GM18507 (cell line): Measurements from ENCODE around the gene SGF29.
"Not testable (repeated sequence)": the region's sequence is repeated elsewhere in the genome, so short reads cannot be mapped to it uniquely, and the experiment has no call there.

Experiments used
- DNase-seq: peaks from one replicate; pipeline ENCODE4 v3.0.0; 2011; ENCODE audit warnings: low read depth; ENCODE audit not compliant: insufficient read length; ENCODE audit errors: extremely low spot score
- FAIRE-seq: peaks from 2 replicates; lab custom pipeline; 2011; peaks lifted over from hg19 to GRCh38; lab: Jason Lieb, UNC

SGF29 gene

DNA sequence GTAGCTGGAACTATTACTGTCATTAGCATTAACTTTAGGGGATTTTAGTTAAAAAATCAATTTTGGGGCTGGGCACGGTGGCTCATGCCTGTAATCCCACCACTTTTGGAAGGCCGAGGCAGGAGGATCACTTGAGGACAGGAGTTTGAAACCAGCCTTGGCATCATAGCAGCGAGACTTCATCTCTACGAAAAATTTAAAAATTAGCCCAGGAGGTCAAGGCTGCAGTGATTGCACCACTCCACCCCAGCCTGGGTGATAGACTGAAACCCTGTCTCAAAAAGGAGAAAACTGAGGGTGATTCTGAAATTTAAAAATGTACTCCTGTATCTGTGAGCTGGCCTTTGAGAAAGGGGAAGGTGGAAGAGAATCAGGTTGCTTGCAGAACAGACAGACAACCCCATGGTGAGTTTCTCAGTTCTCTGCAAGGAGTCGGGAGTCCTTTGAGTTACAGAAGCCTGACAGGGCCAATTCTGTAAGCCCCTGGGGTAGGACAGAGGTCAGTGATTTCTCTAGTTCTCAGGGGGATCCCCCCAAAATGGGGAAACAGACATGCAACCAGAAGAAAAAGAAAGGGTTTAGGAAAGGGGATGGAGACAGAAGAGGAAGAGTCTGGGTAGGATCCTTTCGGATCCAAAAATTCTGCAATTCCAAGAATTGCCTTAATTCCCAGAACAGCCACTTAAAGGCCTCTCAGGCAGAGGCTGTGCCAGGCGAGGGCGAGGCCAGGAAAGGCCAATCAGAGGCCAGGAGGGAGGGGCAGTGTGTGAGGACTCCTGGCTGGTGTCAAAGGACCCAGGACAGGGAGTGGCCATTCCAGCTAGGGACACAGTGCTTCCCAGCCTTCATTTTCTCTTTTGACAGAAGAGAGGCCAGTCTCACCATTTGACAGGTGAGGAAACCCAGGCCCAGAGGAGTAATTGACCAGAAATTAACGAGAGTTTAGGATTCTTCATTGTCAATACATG is 21.7 kb upstream of the SGF29 start:
- FAIRE-seq (no peak), DNase-seq (no peak)

DNA sequence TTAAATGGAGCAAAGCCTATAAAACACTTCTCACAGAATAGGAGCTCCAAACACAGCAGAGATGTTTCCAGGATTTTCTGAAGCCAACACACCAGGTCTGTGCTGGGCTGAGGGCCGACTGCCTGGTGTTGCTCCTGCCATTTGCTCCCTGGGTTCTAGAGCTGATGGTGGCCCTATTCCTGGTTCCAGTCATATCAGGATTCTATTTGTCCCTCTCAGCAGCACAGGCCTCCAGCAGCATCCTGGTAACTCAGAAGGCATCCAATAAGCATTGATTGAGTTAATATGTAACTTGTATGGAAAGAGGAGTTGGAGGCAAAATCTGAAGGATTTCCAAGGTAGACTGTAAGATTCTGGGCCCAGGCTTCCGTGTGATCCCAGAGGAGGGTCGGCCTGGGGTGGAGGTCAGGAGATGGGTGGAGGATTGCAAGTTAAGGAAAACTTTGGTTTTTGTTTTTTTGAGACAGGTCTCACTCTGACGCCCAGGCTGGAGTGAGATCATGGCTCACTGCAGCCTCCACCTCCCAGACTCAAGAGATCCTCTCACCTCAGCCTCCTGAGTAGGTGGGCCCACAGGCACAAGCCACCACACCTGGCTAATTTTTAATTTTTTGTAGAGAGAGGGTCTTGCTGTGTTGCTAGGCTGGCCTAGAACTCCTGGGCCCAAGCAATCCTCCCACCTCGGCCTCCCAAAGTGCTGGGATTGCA is 20.6 kb upstream of the SGF29 start:
- no peak for FAIRE-seq

DNA sequence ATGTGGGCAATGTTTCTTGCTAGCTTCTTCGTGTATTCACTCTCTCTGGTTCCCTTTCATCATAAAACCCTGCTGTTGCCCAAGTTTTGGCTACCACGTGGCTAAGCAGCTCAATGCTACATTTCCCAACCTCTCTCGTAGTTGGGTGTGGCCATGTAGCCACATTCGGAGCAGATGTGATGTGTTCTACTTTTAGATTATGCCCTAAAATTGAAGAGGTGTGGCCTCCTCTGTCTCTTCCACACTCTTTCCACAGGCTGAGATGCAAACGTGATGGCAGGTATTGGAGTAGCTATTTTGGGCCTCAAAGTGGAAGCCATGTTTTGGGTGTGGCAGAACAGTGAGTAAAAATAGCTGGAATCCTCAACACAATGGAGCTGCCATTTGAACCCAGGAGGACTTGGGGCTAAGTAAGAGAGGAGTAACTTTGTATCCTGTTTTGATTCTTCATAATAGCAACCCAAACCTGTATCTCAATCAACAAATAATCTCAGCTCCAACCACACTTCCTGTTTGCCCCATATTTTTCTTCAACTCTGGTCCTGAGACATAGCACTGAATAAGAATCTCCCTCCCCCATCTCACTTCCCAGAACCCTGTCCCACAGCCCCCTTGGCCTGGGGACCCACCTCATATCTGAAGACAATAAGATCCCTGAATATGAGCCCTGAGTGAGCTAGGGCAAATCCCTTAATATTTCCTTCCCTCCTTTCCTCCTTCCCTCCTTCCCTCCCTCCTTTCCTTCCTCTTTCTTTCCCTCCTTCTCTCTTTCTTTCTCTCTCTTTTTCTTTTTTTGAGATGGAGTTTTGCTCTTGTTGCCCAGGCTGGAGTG is 19.0 kb upstream of the SGF29 start:
- FAIRE-seq (no peak), DNase-seq (no peak)

More for the DNA sequence above, 20.6 kb upstream of the SGF29 start:
- no peak for DNase-seq

DNA sequence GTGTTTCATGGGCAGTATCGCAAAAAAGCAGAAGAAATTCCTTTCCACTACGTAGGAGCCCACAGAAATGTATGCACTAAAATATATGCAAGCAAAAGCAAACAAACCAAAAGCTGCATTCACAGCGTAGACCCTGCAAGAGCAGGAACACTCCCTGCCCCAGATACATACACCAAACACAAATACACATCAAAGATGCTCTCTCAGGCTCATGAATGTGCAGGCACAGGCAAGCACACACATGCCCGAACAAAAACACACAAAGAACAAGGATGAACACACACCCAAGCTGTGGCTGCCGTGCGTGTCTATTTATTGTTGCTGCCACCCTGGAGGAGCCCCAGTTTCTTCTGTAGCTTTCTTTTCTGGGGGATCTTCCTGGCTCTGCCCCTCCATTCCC is 16.6 kb upstream of the SGF29 start:
- no peak for FAIRE-seq
- no peak for DNase-seq

DNA sequence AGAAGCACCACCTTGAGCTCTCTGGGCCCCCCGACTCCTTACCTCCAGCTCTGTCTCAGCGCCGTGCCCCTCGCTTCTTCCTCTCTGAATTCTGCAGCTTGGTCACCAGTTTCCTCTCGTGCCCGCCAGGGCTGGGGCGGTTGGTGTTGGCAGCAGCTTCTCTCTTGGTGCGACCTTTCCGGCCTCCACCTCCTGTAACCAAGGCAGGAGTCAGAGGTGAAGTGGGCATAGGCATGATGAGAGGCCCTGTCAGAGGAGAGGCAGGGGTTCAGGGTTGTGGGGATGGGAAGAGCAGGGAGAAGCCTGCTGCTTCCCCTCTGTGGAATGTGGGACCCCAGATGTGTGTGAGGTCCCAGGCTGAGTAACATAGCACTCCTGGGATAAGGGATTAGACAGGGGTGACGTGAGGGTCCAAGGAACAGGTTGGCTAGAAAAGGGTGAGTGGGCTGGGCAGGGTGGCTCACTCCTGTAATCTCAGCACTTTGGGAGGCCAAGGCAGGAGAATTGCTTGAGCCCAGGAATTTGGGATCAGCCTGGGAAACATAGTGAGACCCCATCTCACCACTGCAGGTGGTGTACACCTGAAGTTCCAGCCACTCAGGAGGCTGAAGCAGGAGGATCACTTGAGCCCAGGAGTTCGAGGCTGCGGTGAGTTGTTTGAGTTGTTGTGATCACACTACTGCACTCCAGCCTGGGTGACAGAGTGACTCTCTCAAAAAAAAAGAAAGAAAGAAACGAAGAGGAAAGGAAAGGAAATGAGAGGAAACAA is 15.6 kb upstream of the SGF29 start:
- FAIRE-seq (no peak), DNase-seq (no peak)

DNA sequence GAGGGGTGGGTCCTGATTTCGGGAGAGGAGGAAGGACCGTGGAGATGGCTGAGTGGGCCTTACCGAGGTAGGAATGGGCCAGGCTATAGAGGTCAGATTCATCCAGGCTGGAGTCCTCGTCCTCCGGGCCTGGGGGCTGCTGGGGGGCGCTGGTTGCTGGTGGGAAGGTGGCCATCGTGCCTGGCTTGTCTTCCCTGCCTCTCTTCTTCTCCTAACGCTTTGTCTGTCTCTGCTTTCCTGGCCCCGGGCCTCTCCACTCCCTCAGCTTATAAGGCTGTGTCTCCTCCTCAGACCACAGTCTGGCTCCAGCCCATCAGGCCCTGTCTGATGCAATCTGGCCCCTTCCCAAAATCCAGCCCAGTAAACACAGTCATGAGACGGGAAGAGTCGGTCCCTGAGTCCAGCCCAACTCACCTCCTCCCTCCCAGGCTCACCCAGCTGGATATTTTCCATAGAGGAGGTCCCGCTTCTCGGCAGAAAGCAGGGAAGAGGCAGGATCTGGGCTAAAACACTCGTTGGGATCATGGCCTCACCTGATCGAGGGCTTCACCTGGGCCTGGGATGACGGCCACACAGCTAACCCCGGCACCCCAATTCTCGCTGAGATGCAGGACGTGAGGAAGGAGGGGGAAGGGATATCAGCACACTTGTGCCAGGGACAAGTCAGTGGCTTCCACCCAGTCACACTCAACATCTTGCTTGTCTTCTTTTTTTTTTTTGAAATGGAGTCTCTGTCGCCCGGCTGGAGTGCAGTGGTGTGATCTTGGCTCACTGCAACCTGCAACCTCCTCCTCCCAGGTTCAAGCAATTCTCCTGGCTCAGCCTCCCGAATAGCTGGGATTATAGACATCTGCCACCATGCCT is 14.8 kb upstream of the SGF29 start, which contains the start of gene NUPR1:
NUPR1 (minus strand) TSS at position 242 of the 864 bp plus-strand sequence; CDS start at position 175, 67 bp downstream.
- FAIRE-seq (no peak), DNase-seq (no peak)

DNA sequence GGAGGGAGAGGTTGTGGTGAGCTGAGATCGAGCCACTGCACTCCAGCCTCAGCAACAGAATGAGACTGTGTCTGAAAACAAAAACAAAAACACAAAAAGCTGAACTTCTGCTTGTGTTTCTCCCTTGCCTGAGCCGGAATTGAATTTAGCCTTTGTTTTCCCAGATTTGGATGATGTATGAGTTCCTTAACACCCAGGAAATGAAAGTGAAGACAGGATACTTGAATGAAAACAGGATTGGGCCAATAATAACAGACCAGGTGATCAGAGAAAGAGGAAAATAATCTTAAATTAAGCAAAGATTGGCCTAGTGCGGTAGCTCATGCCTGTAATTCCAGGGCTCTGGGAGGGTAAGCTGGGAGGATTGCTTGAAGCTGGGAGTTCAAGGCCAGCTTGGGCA is 13.4 kb upstream of the SGF29 start:
- DNase-seq (no peak), FAIRE-seq (no peak)

DNA sequence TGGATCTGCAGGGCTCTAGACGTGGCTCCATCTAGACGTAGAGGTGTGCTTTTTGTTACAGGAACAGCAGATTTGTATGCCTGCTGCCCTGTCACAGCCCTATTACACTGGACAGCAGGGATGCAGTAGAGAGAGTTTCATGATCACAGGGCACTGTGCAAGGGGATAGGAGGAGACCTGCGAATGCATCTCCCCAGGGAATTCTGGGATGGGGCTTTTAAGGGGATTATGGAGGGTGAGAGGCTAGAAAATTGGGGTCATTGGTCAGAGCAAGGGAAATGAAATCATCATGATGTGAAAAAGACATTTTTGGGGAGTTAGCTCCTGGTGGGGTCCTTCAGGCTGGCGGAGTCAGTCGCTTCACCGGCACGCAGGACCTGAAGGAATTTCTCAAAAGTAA is 11.1 kb upstream of the SGF29 start:
- DNase-seq (no peak), FAIRE-seq (no peak)

DNA sequence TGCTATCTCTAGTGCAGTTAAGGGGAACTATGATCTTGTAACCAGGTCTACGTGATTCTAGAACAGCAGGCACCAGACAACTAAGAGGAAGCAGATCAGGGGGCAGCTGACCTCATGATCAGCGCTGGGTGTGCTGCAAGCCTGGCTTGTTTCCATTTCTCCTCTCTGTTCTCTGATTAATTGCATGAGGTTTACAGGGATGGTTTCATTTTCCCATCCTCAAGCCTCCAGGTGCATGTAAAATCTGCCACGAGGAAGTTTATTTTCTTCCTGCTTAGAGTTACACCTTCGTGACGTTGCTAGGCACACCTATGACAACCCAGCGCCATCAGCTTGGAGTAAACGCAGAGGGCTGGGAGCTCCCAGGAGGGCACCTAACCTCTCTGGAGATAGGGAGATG is 10.6 kb upstream of the SGF29 start:
- DNase-seq (no peak), FAIRE-seq (no peak)

DNA sequence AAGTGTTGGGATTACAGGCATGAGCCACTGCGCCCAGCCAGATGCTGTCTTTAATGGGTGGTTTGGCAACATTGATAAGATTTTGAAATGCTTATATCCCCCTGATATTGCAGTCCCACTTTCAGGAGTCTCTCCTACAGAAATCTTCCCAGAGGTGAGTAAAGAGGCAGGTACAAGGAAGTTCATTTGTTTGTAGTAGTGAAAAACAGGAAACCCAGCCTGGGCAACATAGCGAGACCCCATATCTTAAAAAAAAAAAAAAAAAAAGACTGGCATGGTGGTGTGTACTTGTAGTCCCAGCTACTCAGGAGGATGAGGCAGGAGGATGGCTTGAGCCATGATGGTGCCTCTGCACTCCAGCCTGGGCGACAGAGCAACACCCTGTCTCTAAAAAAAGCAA is 8.7 kb upstream of the SGF29 start:
- FAIRE-seq (no peak), DNase-seq (no peak)

DNA sequence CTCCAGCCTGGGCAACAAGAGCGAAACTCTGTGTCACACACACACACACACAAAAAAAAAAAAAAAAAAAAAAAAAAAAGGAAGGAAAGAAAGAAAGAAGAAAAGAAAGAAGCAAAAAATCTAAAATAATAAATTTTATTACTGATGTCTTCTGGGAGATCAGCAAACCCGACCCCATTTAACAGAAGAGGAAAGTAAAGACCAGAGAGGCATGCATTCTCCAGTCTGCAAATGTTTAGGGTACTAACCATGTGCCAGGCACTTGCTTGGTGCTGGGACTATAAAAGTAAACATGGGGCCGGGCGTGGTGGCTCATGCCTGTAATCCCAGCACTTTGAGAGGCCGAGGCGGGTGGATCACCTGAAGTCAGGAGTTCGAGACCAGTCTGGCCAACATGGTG is 7.8 kb upstream of the SGF29 start:
- not testable (repeated sequence) for FAIRE-seq, DNase-seq

DNA sequence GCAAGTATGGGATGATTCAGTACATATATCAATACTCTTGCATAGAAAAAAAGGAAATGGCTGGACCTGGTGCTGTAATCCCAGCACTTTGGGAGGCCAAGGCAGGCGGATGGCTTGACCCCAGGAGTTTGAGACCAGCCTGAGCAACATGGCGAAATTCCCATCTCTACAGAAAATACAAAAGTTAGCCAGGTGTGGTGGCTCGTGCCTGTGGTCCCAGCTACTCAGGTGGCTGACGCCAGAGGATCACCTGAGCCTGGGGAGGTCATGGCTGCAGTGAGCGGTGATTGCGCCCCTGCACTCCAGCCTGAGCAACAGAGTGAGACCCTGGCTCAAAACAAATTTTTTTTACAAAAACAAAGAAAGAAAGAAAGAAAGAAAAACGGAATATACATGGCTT is 7.1 kb upstream of the SGF29 start:
- DNase-seq, result no peak
- FAIRE-seq, result no peak

DNA sequence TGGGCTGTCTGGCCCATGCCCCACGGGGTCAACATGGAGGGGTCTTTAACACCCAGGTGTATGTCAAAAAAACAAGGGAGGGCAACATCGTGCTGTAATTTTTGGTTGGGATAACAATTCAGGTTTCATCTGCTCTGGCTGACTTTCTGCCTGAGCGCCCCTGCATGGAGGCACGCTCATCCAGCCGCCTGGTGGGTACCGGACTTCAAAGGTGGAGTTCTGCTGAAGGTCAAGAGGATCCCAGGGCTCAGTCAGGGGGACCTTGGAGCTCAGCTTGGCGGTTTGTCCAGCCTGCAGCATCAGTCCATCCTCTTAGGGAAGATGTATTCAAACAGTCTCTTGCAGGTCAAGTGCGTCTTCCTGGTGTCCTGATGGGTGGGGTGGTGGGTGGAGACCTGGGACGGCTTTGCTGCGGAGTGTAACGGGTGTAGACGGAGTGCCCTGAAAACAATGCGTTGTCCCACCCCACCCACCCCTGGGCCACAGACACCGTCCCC is 5.4 kb upstream of the SGF29 start:
- FAIRE-seq (no peak), DNase-seq (no peak)

DNA sequence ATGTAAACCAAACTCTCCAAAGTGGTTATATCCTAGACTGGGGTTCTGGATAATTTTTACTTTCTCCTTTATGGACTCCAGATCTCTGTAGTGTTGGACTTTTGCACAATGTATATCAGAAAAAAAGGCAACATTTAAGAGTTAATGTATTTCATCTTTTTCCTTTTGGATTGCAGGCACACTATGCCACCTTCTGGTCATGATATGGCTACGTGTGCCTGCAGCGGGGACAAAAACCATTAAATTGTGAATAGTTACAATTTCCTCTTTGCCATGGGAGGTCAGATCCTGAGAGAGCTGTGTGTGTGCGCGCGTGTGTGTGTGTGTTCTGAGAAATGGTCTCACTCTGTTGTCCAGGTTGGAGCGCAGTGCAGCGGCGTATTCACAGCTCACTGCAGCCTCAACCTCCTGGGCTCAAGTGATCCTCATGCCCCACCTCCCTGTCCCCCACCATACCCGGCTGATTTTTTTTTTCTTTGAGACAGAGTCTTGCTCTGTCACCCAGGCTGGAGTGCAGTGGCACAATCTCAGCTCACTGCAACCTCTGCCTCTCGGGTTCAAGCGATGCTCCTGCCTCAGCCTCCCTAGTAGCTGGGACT is 4.3 kb upstream of the SGF29 start:
- FAIRE-seq (no peak), DNase-seq (no peak)

DNA sequence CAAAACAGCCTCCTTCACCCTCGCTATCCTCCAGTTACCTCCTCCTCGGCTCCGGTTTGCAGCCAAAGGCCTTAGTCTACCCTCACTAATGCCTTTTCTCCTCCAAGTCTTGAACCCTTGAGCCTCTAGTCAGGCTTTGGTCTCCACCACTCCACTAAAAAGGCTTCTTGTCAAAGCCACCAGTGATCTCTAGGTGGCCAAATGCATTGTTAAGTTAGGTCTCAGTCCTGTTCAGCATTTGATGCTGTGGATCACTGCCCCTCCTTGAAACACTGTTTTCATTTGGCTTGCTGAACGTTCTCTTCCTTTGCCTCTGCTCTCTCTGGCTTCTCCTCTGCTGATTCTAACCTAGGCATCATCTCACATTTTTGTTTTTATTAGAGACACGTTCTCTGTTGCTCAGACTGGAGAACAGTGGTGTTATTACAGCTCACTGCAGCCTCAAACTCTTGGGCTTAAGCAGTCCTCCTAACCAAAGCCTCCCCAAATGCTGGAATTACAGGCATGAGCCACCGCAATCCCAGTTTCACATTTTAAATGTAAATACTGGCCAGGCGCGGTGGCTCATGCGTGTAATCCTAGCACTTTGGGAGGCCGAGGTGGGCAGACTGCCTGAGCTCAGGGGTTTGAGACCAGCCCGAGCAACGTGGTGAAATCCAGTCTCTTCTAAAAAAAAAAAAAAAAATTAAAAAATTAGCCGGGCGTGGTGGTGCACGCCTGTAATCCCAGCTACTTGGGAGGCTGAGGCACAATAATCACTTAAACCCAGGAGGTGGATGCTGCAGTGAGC is 1.1 kb downstream of the SGF29 start:
- no peak for FAIRE-seq
- DNase-seq, result no peak

DNA sequence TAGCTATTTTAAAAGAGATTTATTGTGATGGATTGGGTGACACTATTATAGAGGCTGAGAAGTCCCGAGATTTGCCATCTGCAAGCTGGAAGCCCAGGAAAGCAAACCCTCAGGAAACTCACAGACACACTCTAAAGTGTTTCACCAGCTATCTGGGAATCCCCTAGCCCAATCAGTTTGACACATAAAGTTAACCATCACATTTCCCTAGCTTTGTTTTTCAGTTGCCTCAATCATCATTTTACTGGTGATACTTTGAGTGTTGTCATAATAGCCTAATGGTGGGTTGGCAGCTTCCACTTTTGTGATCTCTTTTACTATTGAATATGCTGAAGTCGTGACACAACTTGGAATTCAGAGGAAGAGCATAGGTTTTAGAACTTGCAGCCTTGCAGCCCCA is 1.8 kb downstream of the SGF29 start:
- DNase-seq (no peak), FAIRE-seq (peak; percentile 38)

DNA sequence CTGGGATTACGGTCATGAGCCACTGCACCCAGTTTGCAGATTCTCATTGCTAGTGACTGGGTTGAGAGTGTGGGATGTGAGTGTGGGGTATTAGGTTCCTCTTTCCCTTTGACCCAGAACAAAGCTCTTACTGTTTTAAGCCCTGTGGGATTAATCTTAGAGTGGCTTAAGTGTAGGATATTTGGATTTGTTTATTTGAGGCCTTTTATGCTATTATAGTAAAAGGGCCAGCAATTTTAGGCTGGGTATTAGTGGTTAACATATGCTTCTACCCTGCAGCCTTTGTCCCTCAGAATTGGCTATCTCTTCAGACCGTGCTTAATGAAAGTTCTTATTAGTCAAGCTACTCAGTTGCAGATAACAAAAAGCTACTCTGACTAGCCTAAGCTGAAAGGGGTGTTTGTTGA is 3.2 kb downstream of the SGF29 start:
- DNase-seq (no peak), FAIRE-seq (no peak)
